HG03378 (cell line): ENCODE results near the gene SLC9A7.
"Not testable (repeated sequence)": the region's sequence is repeated elsewhere in the genome, so short reads cannot be mapped to it uniquely, and the experiment has no call there.

ENCODE experiments used
- ATAC-seq: cut with Tn5 transposase; IDR thresholded peaks from one replicate; pipeline ENCODE4 v1.9.1; 2021; ENCODE audit warnings: mild to moderate bottlenecking, moderate library complexity; ENCODE audit not compliant: unreplicated experiment

The SLC9A7 gene

GRCh38 chrX:46758956-46759644, at the start of gene SLC9A7:
Gene SLC9A7, minus strand, starts transcription at chrX:46759118. Its CDS starts 89 bp downstream, at chrX:46759029.
- peak; percentile 62 for ATAC-seq

DNA sequence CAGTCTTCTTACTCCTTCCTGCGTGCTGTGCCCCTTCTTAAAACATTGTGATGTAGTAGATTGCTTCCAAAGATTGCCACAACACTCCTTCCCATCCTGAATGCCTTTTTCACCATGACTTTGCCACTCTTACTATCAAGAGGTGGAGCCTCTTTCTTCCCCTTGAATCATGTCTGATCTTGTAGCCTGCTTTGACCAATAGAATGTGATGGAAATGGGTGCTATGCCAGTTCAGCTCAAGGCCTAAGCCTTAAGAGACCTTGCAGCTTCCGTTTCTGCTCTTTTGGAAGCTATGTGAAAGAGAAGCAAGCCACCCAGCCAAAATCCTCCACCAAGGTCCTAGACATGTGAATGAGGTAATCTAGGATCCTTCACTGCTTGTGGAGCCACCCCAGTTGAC, 46.4 kb upstream of the SLC9A7 start:
- no peak for ATAC-seq

DNA sequence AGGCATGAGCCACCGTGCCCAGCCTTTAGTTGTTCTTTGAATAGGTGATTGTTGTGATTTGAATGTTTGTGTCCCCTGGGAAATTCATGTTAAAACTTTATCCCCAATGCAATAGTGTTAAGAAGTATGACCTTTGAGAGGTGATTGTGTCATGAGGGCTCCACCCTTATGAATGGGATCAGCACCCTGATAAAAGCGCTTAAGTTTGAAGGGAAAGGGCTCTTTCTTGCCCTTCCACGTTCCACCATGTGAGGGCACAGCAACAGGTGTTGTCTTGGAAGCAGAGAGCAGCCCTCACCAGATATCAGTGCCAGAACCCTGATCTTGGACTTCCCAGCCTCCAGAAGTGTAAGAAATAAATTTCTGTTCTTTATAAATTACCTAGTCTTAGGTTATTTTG, 44.2 kb upstream of the SLC9A7 start:
- ATAC-seq = no peak

DNA sequence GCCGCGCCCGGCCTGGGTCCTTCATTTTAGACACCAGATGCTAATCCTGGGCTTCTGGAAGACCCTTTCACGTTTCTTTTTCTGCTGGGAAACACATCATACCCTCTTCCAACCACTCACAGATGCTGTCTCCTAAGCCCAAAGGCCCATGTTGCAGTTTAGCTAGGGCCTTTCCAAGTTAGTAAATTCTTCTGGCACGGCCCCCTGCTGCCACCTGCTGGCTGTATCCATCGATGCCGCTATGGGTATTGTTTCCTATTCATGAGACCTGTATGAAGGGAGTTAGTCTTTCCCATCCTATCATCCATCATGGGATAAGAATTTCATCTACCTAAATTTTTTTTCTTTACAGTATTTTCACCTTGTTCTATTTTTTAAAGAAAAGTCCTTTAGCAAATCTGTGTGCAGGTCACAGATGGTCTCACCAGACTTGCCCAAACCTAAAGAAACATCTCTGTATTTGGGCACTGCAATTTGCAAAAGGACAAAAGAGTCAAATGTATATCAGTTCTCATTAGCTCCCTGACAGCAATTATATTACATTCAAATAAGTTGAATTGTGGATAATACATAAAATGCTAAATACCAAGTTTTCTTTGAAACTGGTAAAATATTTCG, 37.8 kb upstream of the SLC9A7 start:
- ATAC-seq = peak; percentile 59

DNA sequence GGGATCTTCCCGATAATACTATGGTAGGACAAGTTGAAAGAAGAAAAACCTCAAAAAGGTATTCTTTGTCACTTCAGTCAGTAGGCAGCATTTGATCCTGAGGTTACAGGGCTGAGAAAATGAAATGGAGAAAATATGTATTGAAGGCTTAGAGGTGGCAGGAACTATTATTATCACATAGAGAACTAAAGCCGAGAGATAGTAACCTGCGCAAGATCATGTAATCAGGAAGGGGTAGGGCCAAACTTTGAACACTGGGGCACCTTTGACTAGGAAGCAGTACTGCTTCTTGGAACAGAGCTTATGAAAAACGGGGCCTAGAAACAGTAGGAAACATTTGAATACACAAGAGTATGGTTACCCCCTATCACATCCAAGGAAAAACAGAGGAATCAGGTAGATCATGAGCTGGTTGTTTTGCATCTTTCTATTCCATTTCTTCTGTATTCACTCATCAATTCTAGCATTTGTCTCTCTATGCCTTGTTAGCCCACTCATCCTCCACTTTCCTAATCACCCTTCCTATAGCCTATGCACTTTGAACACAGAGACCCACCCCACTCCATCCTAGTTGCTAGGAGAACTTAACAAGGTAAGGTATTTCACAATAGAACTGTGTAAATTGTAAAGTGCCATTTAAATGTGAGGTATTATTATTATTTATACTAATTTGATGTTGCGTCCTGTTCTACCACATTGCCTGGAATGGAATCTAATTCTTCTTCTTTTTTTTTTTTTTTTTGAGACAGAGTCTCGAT, 34.6 kb upstream of the SLC9A7 start:
- no peak for ATAC-seq

GRCh38 chrX:46792810-46793188, 33.9 kb upstream of the SLC9A7 start:
- no peak for ATAC-seq

GRCh38 chrX:46791927-46792809, 33.2 kb upstream of the SLC9A7 start:
- peak; percentile 63 for ATAC-seq

GRCh38 chrX:46788902-46789301, 30.0 kb upstream of the SLC9A7 start:
- ATAC-seq = no peak

GRCh38 chrX:46784437-46784836, 25.5 kb upstream of the SLC9A7 start:
- ATAC-seq = not testable (repeated sequence)

GRCh38 chrX:46782034-46782433, 23.1 kb upstream of the SLC9A7 start:
- no peak for ATAC-seq

DNA sequence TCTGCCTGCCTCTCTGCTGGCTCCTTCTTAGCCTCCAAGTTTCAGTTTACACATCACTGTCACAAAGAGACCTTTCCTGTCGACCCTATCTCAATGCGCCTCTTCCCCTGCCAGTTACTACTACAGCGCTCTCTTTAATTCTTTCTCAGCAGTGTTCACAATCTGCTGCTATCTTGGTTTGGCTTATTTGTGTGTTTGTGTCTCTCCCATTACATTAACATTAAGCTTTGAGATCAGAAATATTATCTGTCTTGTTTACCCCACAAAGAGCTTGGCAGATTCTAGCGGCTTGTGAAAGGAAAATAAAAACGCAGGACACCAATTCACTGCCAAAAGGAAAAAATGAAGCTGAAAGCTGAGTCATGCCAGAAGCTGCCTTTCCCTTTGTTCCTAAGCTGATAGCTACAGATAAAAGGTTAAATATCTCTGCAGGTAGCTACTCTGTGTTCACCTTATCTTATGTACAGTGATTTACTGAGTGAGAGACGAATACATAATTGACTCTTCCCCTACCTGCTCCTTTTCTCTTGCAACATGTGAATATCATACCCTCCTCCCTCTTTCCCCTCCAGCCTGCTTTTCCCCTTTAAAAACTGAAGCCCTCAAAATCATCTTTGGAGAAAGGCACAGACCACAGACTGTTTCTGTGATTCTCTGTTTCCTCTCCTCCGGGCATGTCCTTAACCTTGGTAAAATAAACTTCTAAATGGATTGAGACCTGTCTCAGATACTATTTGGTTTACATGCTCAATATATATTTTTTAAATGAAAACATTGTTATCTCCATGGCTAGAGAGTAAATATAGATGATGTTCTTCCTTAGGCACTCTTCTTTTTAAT, 19.3 kb upstream of the SLC9A7 start:
- ATAC-seq = no peak

DNA sequence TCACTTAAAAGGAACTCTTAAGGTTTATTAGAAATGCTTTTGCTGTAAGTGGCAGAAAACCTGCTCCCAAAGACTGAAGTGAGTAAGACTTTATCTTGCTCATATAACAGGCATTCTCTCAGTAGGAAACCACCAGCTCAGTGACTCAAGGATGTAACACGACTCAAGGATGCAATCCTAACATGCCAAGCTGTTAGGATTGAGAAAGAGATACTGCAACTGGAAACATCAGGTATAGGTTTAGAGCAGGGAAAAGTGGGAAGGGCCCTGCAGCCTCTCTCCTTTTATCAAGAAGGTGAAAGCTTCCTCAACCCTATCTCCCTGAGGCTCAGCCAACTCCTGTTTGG, 11.9 kb upstream of the SLC9A7 start:
- no peak for ATAC-seq

GRCh38 chrX:46770000-46770816, 11.3 kb upstream of the SLC9A7 start:
- no peak for ATAC-seq

DNA sequence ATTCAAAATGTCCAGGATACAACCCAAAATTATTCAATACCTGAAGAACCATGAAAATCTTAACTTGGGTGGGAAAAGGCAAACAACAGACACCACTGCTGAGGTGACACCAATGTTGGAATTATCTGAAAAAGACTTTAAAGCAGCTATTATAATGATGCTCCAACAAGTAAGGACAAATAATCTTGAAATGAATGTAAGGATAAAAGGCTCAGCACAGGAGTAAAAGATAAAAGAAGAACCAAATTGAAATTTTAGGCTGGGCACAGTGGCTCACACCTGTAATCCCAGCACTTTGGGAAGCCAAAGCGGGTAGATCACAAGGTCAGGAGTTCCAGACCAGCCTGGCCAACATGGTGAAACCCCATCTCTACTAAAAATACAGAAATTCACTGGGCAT, 4.0 kb upstream of the SLC9A7 start:
- ATAC-seq = no peak

- no peak for ATAC-seq
Measured at GRCh38 chrX:46759645-46759974, 692 bp upstream of the SLC9A7 start.

DNA sequence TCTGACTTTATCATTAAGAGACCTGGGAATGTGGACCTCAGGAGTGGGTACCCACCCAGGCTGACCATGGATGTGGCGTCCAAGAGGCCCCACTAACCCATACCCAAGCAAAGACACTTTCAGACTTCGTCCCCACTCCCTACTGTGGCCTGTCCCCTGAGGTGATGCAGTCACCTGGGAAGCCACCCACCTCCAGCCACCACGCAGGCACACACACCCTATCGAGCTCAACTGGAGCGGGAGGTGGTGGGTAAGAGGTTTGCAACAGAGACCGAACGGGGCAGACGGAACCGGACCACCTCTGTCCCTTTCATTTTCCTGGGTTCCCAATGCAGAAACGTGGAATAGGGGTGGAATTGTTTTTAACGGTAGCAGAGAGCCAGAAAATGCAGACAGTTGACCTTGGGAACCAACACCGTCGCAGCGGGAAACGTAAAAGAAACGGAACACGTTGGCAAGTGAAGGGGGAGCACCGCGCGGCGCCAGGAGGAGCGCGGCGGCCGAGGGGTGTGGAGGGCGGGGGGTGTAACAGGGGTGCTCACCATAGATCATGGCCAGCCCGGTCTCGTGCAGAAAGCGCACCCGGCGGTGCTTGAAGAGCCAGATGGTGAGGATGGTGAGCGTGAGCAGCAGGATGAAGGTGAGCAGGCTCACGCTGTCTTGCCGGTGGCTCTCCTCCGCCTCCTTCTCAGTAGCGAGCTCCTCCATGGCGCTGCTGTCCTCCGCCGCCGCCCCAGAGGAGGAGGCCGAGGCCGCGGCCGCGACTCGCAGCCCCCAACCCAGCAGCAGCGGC, 559 bp downstream of the SLC9A7 start:
- no peak for ATAC-seq

GRCh38 chrX:46757593-46757992, 1.3 kb downstream of the SLC9A7 start:
- ATAC-seq = no peak

DNA sequence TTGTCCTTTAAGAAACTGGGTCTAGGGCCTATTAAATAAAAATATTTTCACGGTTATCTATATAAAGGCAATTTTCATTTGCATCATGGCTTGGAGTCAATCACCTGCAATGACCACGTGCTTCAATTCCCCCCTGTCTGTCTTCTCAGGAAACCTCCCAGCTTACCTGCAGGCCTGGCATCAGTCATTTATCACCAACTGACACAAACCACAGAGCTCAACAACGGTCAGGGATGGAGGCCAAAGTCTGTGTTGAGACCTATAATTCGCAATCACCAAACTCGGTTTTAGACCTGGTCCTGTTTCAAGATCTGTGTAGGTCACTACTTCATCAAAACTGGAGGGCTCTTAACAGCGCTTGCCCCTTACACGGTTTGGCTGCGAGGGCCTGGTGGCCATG, 1.9 kb downstream of the SLC9A7 start:
- no peak for ATAC-seq

- no peak for ATAC-seq
Measured at GRCh38 chrX:46755671-46756070, 3.2 kb downstream of the SLC9A7 start.
